HEK293 (cell line): Measurements from ENCODE around the gene TIAL1.

ENCODE experiments used
- GLIS1 ChIP-seq: fragments of 450-650 bp; formaldehyde crosslinking; IDR thresholded peaks from 2 replicates; pipeline ENCODE4 v1.5.1; 2016; ENCODE audit warnings: missing biosample characterization, missing genetic modification characterization
- PRDM6 ChIP-seq: fragments of 450-650 bp; formaldehyde crosslinking; IDR thresholded peaks from 2 replicates; pipeline ENCODE4 v1.5.1; 2017; ENCODE audit warnings: missing biosample characterization, missing genetic modification characterization
- REST ChIP-seq: fragments of 450-650 bp; formaldehyde crosslinking; IDR thresholded peaks from 2 replicates; pipeline ENCODE4 v1.5.1; 2016; ENCODE audit warnings: missing biosample characterization, missing genetic modification characterization
- ZFP3 ChIP-seq: fragments of 450-650 bp; formaldehyde crosslinking; IDR thresholded peaks from 2 replicates; pipeline ENCODE4 v1.5.1; 2016; ENCODE audit warnings: low read depth, missing biosample characterization, missing genetic modification characterization
- ZNF175 ChIP-seq: fragments of 450-650 bp; formaldehyde crosslinking; IDR thresholded peaks from 2 replicates; pipeline ENCODE4 v1.5.1; 2016; ENCODE audit warnings: missing biosample characterization, missing genetic modification characterization
- ZNF24 ChIP-seq: fragments of 450-650 bp; formaldehyde crosslinking; IDR thresholded peaks from 2 replicates; pipeline ENCODE4 v1.5.1; 2016; ENCODE audit warnings: missing biosample characterization, missing genetic modification characterization
- ZNF660 ChIP-seq: fragments of 450-650 bp; IDR thresholded peaks from 2 replicates; pipeline ENCODE4 v1.5.1; 2018; ENCODE audit warnings: missing biosample characterization, mild to moderate bottlenecking, missing genetic modification characterization
- ZNF792 ChIP-seq: fragments of 450-650 bp; formaldehyde crosslinking; IDR thresholded peaks from 2 replicates; pipeline ENCODE4 v1.5.1; 2016; ENCODE audit warnings: missing biosample characterization, missing genetic modification characterization
- TF ChIP-seq, protein P1 (sequence below): fragments of 450-650 bp; formaldehyde crosslinking; IDR thresholded peaks from 2 replicates; pipeline ENCODE4 v1.5.1; 2016; ENCODE audit warnings: missing biosample characterization, missing genetic modification characterization
- TF ChIP-seq, protein P2 (sequence below): fragments of 450-650 bp; formaldehyde crosslinking; IDR thresholded peaks from 2 replicates; pipeline ENCODE4 v1.5.1; 2016; ENCODE audit warnings: missing biosample characterization, missing genetic modification characterization

GRCh38 chr10:119634219-119634544 is 37.4 kb upstream of the TIAL1 start:
- TF ChIP-seq, protein P1, sequence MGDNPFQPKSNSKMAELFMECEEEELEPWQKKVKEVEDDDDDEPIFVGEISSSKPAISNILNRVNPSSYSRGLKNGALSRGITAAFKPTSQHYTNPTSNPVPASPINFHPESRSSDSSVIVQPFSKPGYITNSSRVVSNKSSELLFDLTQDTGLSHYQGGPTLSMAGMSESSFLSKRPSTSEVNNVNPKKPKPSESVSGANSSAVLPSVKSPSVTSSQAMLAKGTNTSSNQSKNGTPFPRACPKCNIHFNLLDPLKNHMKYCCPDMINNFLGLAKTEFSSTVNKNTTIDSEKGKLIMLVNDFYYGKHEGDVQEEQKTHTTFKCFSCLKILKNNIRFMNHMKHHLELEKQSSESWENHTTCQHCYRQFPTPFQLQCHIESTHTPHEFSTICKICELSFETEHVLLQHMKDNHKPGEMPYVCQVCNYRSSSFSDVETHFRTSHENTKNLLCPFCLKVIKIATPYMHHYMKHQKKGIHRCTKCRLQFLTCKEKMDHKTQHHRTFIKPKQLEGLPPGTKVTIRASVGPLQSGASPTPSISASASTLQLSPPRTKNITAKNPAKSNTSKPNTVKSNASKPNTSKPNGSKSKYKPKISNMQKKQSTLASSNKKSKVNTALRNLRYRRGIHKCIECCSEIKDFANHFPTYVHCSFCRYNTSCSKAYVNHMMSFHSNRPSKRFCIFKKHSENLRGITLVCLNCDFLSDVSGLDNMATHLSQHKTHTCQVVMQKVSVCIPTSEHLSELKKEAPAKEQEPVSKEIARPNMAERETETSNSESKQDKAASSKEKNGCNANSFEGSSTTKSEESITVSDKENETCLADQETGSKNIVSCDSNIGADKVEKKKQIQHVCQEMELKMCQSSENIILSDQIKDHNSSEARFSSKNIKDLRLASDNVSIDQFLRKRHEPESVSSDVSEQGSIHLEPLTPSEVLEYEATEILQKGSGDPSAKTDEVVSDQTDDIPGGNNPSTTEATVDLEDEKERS (tag by site-specific recombination), result no peak
- TF ChIP-seq REST (tag by site-specific recombination) (no peak), ZNF660 (tag by site-specific recombination) (no peak), ZNF792 (tag by site-specific recombination) (no peak), ZNF175 (tag by site-specific recombination) (no peak), GLIS1 (no peak), PRDM6 (no peak), ZNF24 (tag by site-specific recombination) (no peak), ZFP3 (tag by site-specific recombination) (no peak)
- TF ChIP-seq, protein P2, sequence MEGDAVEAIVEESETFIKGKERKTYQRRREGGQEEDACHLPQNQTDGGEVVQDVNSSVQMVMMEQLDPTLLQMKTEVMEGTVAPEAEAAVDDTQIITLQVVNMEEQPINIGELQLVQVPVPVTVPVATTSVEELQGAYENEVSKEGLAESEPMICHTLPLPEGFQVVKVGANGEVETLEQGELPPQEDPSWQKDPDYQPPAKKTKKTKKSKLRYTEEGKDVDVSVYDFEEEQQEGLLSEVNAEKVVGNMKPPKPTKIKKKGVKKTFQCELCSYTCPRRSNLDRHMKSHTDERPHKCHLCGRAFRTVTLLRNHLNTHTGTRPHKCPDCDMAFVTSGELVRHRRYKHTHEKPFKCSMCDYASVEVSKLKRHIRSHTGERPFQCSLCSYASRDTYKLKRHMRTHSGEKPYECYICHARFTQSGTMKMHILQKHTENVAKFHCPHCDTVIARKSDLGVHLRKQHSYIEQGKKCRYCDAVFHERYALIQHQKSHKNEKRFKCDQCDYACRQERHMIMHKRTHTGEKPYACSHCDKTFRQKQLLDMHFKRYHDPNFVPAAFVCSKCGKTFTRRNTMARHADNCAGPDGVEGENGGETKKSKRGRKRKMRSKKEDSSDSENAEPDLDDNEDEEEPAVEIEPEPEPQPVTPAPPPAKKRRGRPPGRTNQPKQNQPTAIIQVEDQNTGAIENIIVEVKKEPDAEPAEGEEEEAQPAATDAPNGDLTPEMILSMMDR (tag by site-specific recombination), result no peak
